Heart right ventricle (tissue), 16 donors: ENCODE data around the gene HCFC1R1. TPM values are rescaled to one million over a fixed set of nuclear protein-coding genes. Genes with fewer than 3 reads are reported as not detected.

Experiments used
- ATAC-seq, 8 donors: fragments of 200-7000 bp; cut with Tn5 transposase; one replicate each; pipeline ENCODE4 v1.9.1; 2020; ENCODE audit warnings: mild to moderate bottlenecking in 8 of 8, moderate library complexity in 8 of 8, moderate number of reproducible peaks in 1 of 8
- DNase-seq, 2 donors: peaks; one replicate each; pipeline ENCODE4 v3.0.0-alpha.2; 2020
- H3K27ac ChIP-seq, 10 donors: fragments of 200-600 bp; sonication (generic) in 2 of 10; one replicate each; pipeline versions ENCODE4 v1.5.0 to v1.8.0; 2020 to 2022; ENCODE audit warnings: mild to moderate bottlenecking in 3 of 10
- H3K27me3 ChIP-seq, 7 donors: fragments of 200-600 bp; one replicate each; pipeline ENCODE4 v1.8.0; 2021 to 2022; ENCODE audit warnings: mild to moderate bottlenecking in 2 of 7
- H3K36me3 ChIP-seq, 9 donors: fragments of 200-600 bp; sonication (generic) in 1 of 9; one replicate each; pipeline versions ENCODE4 v1.5.0 to v1.8.0; 2020 to 2022; ENCODE audit warnings: mild to moderate bottlenecking in 2 of 9
- H3K4me1 ChIP-seq, 9 donors: fragments of 200-600 bp; sonication (generic) in 1 of 9; one replicate each; pipeline versions ENCODE4 v1.5.0 to v1.8.0; 2020 to 2022; ENCODE audit warnings: mild to moderate bottlenecking in 4 of 9
- H3K4me3 ChIP-seq, 10 donors: fragments of 200-600 bp; sonication (generic) in 2 of 10; one replicate each; pipeline versions ENCODE4 v1.5.0 to v1.8.0; 2020 to 2022; ENCODE audit warnings: mild to moderate bottlenecking in 7 of 10, moderate library complexity in 2 of 10
- H3K9me3 ChIP-seq, 11 donors: fragments of 200-600 bp in 10 of 11; sonication (generic) in 2 of 11; one replicate each; pipeline versions ENCODE4 v1.5.0 to v1.8.0; 2013 to 2022; ENCODE audit warnings: mild to moderate bottlenecking in 2 of 11, control low read depth in 1 of 11, moderate library complexity in 1 of 11
- WGBS, 2 donors: extraction: QIAGEN DNeasy Blood & Tissue Kit; methylation state at CpG; one replicate each; pipeline ENCODE4 v1.1.7; 2013; ENCODE audit warnings: inconsistent platforms in 1 of 2; 5-methylcytosine and 5-hydroxymethylcytosine counted together
- intact Hi-C, 10 donors: fragments of 100-400 bp; cut with DNase I; formaldehyde crosslinking; loops; one replicate each; pipeline versions ENCODE4 v1.11.1 to v1.14.2; 2022
- polyA plus RNA-seq, 2 donors: library from polyadenylated mRNA; stranded (reverse); fragments of 200-250 nt; gene quantifications; one replicate each; pipeline ENCODE4 v1.2.3, GENCODE V29; 2013
- total RNA-seq, 10 donors: library from RNA; stranded (reverse); fragmentation: NEBNext Ultra II Directional in 3 of 10; extraction: Animal tissue kit (Norgen Biotek cat#: 25700) in 3 of 10; gene quantifications; one replicate each; pipeline versions ENCODE4 v1.2.1 to v1.2.4, GENCODE V29; 2021 to 2023
- TF ChIP-seq, protein P1 (sequence below), 9 donors: fragments of 200-600 bp; sonication (generic) in 2 of 9; IDR thresholded peaks; one replicate each; pipeline versions ENCODE4 v1.5.0 to v1.8.0; 2021 to 2022; ENCODE audit warnings: antibody characterized with exemption in 9 of 9, mild to moderate bottlenecking in 5 of 9, moderate library complexity in 1 of 9
- donor health status: Arrhythmogenic right ventricular cardiomyopathy.
- donor health status: ischemic (EF 13 %, LVEDD 7.1; RV severe dilation, severe dysfunction).
- donor health status: healthy with polysubstance abuse.
- donor health status: DM: no; HTN: yes; CAD: no.
- donor health status: DM: no; HTN: no; CAD: no.
- donor health status: ischemic (EF 25% LVEDD 6.9; RV normal size, moderate dysfunction).
- donor health status: ischemic (EF 25% LVEDD 5.7; RV mildly dilated, moderate dysfunction).
- donor health status: healthy.
- donor health status: DM: yes; HTN: yes; CAD: no.
- donor health status: Ischemic cardiomyopathy.
- donor health status: ischemic (EF 35%, LVEDD 5.7; RV mildly dilated, moderate dysfunction).
- donor health status: nonischemic (EF 11% LVEDD 7.7; RV severe dilation, severe dysfunction).
- donor health status: DM: yes; HTN: yes; CAD: no.
- donor health status: PGD.
- donor health status: ischemic (EF 29% LVEDD 5.4; RV normal size, mild dysfunction).
- donor health status: nonischemic (EF 23%, LVEDD 6.1; RV moderate dilation, normal function).

HCFC1R1 gene
- total and polyA plus RNA-seq, 12 donors, result 41.8 to 370 (median 57.2) TPM

- no peak overlapping the region for H3K4me3 ChIP-seq
- no peak overlapping the region for H3K27ac ChIP-seq
- peaks cover 0 to 29% (median 15%) of the 10 kb centered on the region in 9 donors for H3K4me1 ChIP-seq
- peaks cover 0 to 12% (median 7%) of the 10 kb centered on the region in 7 donors for H3K27me3 ChIP-seq
- WGBS, 2 donors, result 95% methylated on average over 28 of the region's 28 CpGs
- H3K36me3 ChIP-seq, result peaks cover 0 to 26% (median 0%) of the 10 kb centered on the region in 9 donors
- intact Hi-C loops, result no loop called here
- TF ChIP-seq, protein P1, sequence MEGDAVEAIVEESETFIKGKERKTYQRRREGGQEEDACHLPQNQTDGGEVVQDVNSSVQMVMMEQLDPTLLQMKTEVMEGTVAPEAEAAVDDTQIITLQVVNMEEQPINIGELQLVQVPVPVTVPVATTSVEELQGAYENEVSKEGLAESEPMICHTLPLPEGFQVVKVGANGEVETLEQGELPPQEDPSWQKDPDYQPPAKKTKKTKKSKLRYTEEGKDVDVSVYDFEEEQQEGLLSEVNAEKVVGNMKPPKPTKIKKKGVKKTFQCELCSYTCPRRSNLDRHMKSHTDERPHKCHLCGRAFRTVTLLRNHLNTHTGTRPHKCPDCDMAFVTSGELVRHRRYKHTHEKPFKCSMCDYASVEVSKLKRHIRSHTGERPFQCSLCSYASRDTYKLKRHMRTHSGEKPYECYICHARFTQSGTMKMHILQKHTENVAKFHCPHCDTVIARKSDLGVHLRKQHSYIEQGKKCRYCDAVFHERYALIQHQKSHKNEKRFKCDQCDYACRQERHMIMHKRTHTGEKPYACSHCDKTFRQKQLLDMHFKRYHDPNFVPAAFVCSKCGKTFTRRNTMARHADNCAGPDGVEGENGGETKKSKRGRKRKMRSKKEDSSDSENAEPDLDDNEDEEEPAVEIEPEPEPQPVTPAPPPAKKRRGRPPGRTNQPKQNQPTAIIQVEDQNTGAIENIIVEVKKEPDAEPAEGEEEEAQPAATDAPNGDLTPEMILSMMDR (IDR thresholded peaks at IDR 0.05), result no peak
- DNase-seq, result no peak
- H3K9me3 ChIP-seq, result no peaks in the 10 kb centered on the region
- no peak for ATAC-seq
Observed at GRCh38 chr16:2975161-2975795, 48.5 kb downstream of the HCFC1R1 start.

GRCh38 chr16:2974319-2975056 lies 49.3 kb downstream of the HCFC1R1 start:
- Histone ChIP-seq H3K27me3 (peaks cover 0 to 8% (median 4%) of the 10 kb centered on the region in 7 donors), H3K9me3 (no peaks in the 10 kb centered on the region), H3K4me3 (no peak overlapping the region), H3K36me3 (peaks cover 0 to 26% (median 0%) of the 10 kb centered on the region in 9 donors), H3K4me1 (peaks cover 0 to 29% (median 18%) of the 10 kb centered on the region in 9 donors), H3K27ac (no peak overlapping the region)
- TF ChIP-seq, protein P1 (IDR thresholded peaks at IDR 0.05), result no peak
- intact Hi-C loops, result no loop called here
- ATAC-seq (no peak), DNase-seq (no peak)
- 92 to 95% methylated on average over 15 of the region's 15 CpGs for WGBS, 2 donors

- 88 to 92% methylated on average over 16 to 17 of the region's 17 CpGs for WGBS, 2 donors
- intact Hi-C loops, result no loop called here
- DNase-seq (no peak), ATAC-seq (no peak)
- peaks cover 0 to 2% (median 0%) of the 10 kb centered on the region in 7 donors for H3K27me3 ChIP-seq
- no peak overlapping the region for H3K27ac ChIP-seq
- H3K4me1 ChIP-seq, result peaks cover 0 to 31% (median 17%) of the 10 kb centered on the region in 9 donors
- TF ChIP-seq, protein P1 (IDR thresholded peaks at IDR 0.05), result no peak
- no peaks in the 10 kb centered on the region for H3K9me3 ChIP-seq
- H3K4me3 ChIP-seq, result no peak overlapping the region
- H3K36me3 ChIP-seq, result peaks cover 0 to 26% (median 0%) of the 10 kb centered on the region in 9 donors
Observed at GRCh38 chr16:2973605-2974318, 50.0 kb downstream of the HCFC1R1 start.

DNA sequence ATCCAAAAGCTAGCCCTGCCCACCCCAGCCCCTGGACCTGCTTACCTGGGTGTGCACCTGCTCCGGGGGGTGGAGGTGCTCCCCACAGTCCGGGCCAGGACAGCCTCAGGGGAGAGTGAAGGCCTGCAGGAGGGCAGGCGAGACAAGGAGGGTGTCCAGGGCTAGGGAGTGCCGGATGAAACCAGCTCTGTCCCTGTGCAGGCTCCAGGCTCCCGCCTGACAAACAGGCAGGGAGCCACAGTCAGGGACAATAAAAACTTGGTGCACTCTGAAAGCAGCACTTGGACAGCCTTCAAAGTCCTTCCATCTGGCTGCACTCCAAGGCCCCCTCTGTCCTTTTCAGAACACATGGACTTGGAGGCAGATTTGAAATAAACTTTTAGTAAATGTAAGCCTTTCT lies 50.6 kb downstream of the HCFC1R1 start:
- no peak overlapping the region for H3K27ac ChIP-seq
- H3K9me3 ChIP-seq, result no peaks in the 10 kb centered on the region
- ATAC-seq (no peak), DNase-seq (no peak)
- TF ChIP-seq, protein P1 (IDR thresholded peaks at IDR 0.05), result no peak
- H3K4me3 ChIP-seq, result no peak overlapping the region
- intact Hi-C loops, result no loop called here
- H3K27me3 ChIP-seq, result peaks cover 0 to 9% (median 2%) of the 10 kb centered on the region in 7 donors
- peaks cover 0 to 26% (median 0%) of the 10 kb centered on the region in 9 donors for H3K36me3 ChIP-seq
- peaks cover 0 to 38% (median 24%) of the 10 kb centered on the region in 9 donors for H3K4me1 ChIP-seq
- 63 to 74% methylated on average over 5 of the region's 5 CpGs for WGBS, 2 donors
